HG03565 (cell line): ENCODE results near the gene PIM1.

Source experiments
- ATAC-seq: cut with Tn5 transposase; IDR thresholded peaks from one replicate; pipeline ENCODE4 v1.9.1; 2021; ENCODE audit warnings: mild to moderate bottlenecking, moderate library complexity; ENCODE audit not compliant: unreplicated experiment

Gene PIM1

GRCh38 chr6:37218511-37218910 lies 48.6 kb downstream of the PIM1 start:
- ATAC-seq, result no peak

GRCh38 chr6:37221585-37222124 lies 51.7 kb downstream of the PIM1 start:
- ATAC-seq, result no peak

DNA sequence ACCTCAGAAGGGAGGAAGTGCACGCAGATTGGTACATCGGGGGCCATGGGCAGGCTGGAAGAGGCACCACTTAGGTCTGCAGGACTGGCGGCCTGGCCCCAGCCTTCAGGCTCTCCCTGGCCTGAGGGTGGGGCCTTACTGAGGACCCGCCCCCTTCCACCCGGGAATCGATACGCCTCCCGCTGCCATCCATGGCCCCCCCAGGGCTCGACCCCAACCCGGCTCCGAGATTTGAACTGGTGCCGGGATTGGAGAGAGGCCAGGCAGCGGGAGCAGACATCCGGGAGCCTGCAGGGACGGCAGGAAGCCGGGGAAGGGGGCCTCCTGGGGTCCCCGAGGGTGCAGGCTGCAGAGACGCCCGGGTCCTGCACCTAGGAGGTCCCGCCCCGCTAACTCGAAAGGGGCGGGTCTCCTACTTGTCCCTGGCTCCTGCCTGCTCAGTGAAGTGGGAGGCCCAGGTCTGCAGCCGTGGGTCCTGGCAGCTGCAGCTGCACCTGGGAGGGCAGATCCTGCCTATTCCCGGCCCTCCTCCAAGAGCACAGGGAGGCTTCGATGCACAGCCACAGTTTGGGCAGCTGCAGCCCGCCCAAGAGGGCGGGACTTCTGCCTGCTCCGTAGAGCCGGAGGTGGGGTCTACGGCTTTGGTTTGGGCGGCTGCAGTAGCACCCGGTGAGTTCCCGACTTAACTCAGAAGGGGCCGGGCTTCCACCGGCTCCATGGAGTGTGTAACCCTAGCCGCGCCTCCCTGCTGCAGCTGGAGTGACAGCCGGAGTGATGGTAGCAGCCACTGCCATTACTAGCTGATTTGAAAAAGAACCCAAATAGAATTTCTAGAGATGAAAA lies 52.4 kb downstream of the PIM1 start:
- ATAC-seq, result peak; percentile 77

DNA sequence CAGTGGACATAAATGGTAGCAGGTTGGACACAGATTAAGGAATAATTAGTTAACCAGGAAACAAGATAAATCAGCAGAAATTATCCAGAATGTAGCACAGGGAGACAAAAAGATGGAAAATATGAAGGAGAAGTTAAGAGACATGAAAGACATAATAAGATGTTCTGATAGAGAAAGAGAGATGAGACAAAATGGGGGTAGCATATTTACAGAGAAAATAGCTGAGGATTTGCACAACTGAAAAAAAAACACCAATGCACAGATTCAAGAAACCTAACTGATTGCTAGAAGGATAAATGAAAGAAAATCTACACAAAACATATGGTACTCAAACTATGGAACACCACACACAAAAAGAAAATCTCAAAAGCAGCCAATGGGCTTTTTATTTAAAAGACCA lies 53.0 kb downstream of the PIM1 start:
- ATAC-seq, result no peak
